ENCODE results near the gene MTCL1.
A peak's percentile ranks its signal among the peaks of the same experiment; 100 is the strongest.

MTCL1 gene

GRCh38 chr18:8776013-8776943 is 70.9 kb downstream of the MTCL1 start:
- no peak for DNase-seq

- no peak for DNase-seq
These were observed 72.5 kb downstream of the MTCL1 start for GRCh38 chr18:8777846-8778245.

- DNase-seq: no peak
These were observed 73.0 kb downstream of the MTCL1 start for GRCh38 chr18:8778386-8778785.

- DNase-seq: no peak
These were observed 73.5 kb downstream of the MTCL1 start for GRCh38 chr18:8778824-8779223.

- DNase-seq: no peak
These were observed 73.9 kb downstream of the MTCL1 start for GRCh38 chr18:8779251-8779650.

- no peak for DNase-seq
These were observed 74.9 kb downstream of the MTCL1 start for GRCh38 chr18:8780227-8780626.

- no peak for DNase-seq
These were observed 76.3 kb downstream of the MTCL1 start for GRCh38 chr18:8781671-8782070.

GRCh38 chr18:8783335-8783993 is 78.1 kb downstream of the MTCL1 start:
- DNase-seq: no peak

- no peak for DNase-seq
These were observed 78.7 kb downstream of the MTCL1 start for GRCh38 chr18:8783994-8784530.

- DNase-seq: no peak
These were observed 79.9 kb downstream of the MTCL1 start for GRCh38 chr18:8785261-8785660.

GRCh38 chr18:8785855-8786482 is 80.6 kb downstream of the MTCL1 start:
- DNase-seq: no peak

GRCh38 chr18:8786483-8787370 is 81.4 kb downstream of the MTCL1 start:
- peak; percentile 59 for DNase-seq

- DNase-seq: no peak
These were observed 82.0 kb downstream of the MTCL1 start for GRCh38 chr18:8787371-8787670.

GRCh38 chr18:8787794-8788193 is 82.4 kb downstream of the MTCL1 start:
- DNase-seq: no peak

- no peak for DNase-seq
These were observed 83.4 kb downstream of the MTCL1 start for GRCh38 chr18:8788503-8789429.

GRCh38 chr18:8791171-8791651 is 85.9 kb downstream of the MTCL1 start:
- no peak for DNase-seq

GRCh38 chr18:8792688-8793316 is 87.4 kb downstream of the MTCL1 start:
- DNase-seq: no peak

GRCh38 chr18:8793445-8794155 is 88.2 kb downstream of the MTCL1 start:
- DNase-seq: no peak

- DNase-seq: no peak
These were observed 89.0 kb downstream of the MTCL1 start for GRCh38 chr18:8794156-8794933.
